Measurements from ENCODE around the gene NTNG2.

NTNG2 gene

GRCh38 chr9:132184124-132184523 is 22.3 kb downstream of the NTNG2 start:
- Histone ChIP-seq H3K9me3 (ENCODE audit: control insufficient read depth in 2 of 2, low read length in 2 of 2) (no peaks in the 10 kb centered on the region), H3K4me1 (ENCODE audit: control insufficient read depth in 2 of 2, insufficient read depth in 2 of 2, low read length in 2 of 2) (no peaks in the 10 kb centered on the region), H3K36me3 (ENCODE audit: control insufficient read depth in 2 of 2, insufficient read depth in 2 of 2, low read length in 2 of 2) (no peaks in the 10 kb centered on the region), H3K9ac (ENCODE audit: low read depth in 1 of 2, low read length in 2 of 2) (no peak overlapping the region), H3K27ac (ENCODE audit: low read depth in 2 of 2, low read length in 2 of 2) (no peak overlapping the region), H3K4me3 (ENCODE audit: low read length in 2 of 2) (no peak overlapping the region), H3K27me3 (ENCODE audit: control insufficient read depth in 2 of 2, insufficient read depth in 2 of 2, low read length in 2 of 2) (peaks cover 2 to 24% of the 10 kb centered on the region in 2 donors)

GRCh38 chr9:132185073-132186009 is 23.5 kb downstream of the NTNG2 start:
- Histone ChIP-seq H3K27me3 (ENCODE audit: control insufficient read depth in 2 of 2, insufficient read depth in 2 of 2, low read length in 2 of 2) (peaks cover 2 to 24% of the 10 kb centered on the region in 2 donors), H3K27ac (ENCODE audit: low read depth in 2 of 2, low read length in 2 of 2) (no peak overlapping the region), H3K4me1 (ENCODE audit: control insufficient read depth in 2 of 2, insufficient read depth in 2 of 2, low read length in 2 of 2) (no peaks in the 10 kb centered on the region)

DNA sequence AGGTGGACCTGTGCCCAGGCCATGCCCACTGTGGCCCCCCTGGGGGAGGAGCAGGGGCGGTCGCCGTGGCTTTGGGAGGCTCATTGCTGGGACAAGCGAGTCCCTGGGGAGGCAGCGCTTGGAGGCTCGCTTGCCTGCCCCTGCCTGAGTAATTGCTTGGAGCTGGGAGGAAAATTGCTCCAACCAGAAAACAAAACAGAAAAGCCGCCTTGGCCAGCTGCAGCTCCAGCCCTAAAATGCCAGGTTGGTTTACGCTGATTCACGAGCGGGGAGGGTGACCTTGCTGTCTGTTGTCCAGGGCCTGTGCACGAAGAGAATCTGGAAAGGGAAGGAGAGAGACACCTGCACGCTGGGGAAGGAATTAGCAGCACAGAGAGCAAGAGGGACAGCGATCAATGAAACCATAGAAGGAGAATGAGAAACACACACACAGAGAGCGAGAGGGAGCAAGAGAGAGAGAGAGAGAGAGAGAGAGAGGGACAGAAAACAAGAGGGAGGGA is 25.3 kb downstream of the NTNG2 start:
- Histone ChIP-seq H3K4me1 (ENCODE audit: control insufficient read depth in 2 of 2, insufficient read depth in 2 of 2, low read length in 2 of 2) (no peaks in the 10 kb centered on the region), H3K27me3 (ENCODE audit: control insufficient read depth in 2 of 2, insufficient read depth in 2 of 2, low read length in 2 of 2) (peaks cover 5 to 24% of the 10 kb centered on the region in 2 donors)

More at GRCh38 chr9:132185073-132186009, 23.5 kb downstream of the NTNG2 start:
- H3K36me3 ChIP-seq (ENCODE audit: control insufficient read depth in 2 of 2, insufficient read depth in 2 of 2, low read length in 2 of 2): no peaks in the 10 kb centered on the region
- H3K4me3 ChIP-seq (ENCODE audit: low read length in 2 of 2): no peak overlapping the region
- no peaks in the 10 kb centered on the region for H3K9me3 ChIP-seq (ENCODE audit: control insufficient read depth in 2 of 2, low read length in 2 of 2)
- no peak overlapping the region for H3K9ac ChIP-seq (ENCODE audit: low read depth in 1 of 2, low read length in 2 of 2)

DNA sequence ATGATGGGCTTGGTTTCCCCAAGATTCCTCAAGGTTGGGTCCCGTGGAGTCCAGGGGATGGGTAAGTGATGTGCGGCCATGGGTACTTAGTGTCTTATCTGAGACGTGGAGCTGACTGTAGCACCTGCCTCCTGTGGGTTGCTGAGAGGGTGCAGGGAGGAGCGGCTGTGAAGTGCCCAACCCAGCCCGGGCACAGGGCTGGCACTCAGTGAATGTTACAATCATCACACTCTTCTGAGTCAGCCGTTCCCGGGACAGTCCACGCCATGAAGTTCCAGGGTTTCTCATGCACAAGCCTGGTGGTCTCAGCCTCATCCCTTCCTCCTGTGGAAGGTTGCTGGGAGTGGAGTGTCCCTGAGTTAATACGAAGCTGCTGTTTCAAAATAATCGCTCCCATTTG is 29.1 kb downstream of the NTNG2 start:
- H3K27me3 ChIP-seq (ENCODE audit: control insufficient read depth in 2 of 2, insufficient read depth in 2 of 2, low read length in 2 of 2): peaks cover 11 to 14% of the 10 kb centered on the region in 2 donors
- no peaks in the 10 kb centered on the region for H3K4me1 ChIP-seq (ENCODE audit: control insufficient read depth in 2 of 2, insufficient read depth in 2 of 2, low read length in 2 of 2)
- no peak overlapping the region for H3K9ac ChIP-seq (ENCODE audit: low read depth in 1 of 2, low read length in 2 of 2)
- H3K4me3 ChIP-seq (ENCODE audit: low read length in 2 of 2): no peak overlapping the region
- H3K27ac ChIP-seq (ENCODE audit: low read depth in 2 of 2, low read length in 2 of 2): no peak overlapping the region
- no peaks in the 10 kb centered on the region for H3K36me3 ChIP-seq (ENCODE audit: control insufficient read depth in 2 of 2, insufficient read depth in 2 of 2, low read length in 2 of 2)
- no peaks in the 10 kb centered on the region for H3K9me3 ChIP-seq (ENCODE audit: control insufficient read depth in 2 of 2, low read length in 2 of 2)

More for the DNA sequence above, 25.3 kb downstream of the NTNG2 start:
- no peak overlapping the region for H3K9ac ChIP-seq (ENCODE audit: low read depth in 1 of 2, low read length in 2 of 2)
- no peaks in the 10 kb centered on the region for H3K36me3 ChIP-seq (ENCODE audit: control insufficient read depth in 2 of 2, insufficient read depth in 2 of 2, low read length in 2 of 2)
- no peak overlapping the region for H3K4me3 ChIP-seq (ENCODE audit: low read length in 2 of 2)
- H3K9me3 ChIP-seq (ENCODE audit: control insufficient read depth in 2 of 2, low read length in 2 of 2): no peaks in the 10 kb centered on the region
- no peak overlapping the region for H3K27ac ChIP-seq (ENCODE audit: low read depth in 2 of 2, low read length in 2 of 2)

DNA sequence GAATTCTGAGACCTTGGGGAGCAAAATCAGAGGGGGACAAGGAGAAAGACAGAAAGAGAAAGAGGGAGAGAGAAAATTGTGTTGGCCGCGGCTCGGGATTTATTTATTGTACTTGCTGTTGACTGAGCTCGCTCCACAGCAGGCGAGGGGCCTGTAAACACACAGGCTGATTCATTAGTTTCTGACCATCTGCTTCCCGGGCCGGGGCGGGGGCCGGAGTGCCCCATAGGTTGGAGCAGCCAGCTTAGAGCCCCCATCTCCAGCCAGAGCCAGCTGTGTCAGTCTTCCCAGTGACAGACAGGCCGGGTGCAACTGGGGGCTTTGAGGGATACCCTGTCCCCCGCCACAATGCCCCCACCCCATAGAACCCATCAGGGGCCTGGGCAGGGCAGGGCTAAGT is 30.9 kb downstream of the NTNG2 start:
- Histone ChIP-seq H3K4me1 (ENCODE audit: control insufficient read depth in 2 of 2, insufficient read depth in 2 of 2, low read length in 2 of 2) (no peaks in the 10 kb centered on the region), H3K9ac (ENCODE audit: low read depth in 1 of 2, low read length in 2 of 2) (no peak overlapping the region), H3K4me3 (ENCODE audit: low read length in 2 of 2) (no peak overlapping the region), H3K9me3 (ENCODE audit: control insufficient read depth in 2 of 2, low read length in 2 of 2) (no peaks in the 10 kb centered on the region), H3K27ac (ENCODE audit: low read depth in 2 of 2, low read length in 2 of 2) (no peak overlapping the region), H3K36me3 (ENCODE audit: control insufficient read depth in 2 of 2, insufficient read depth in 2 of 2, low read length in 2 of 2) (no peaks in the 10 kb centered on the region), H3K27me3 (ENCODE audit: control insufficient read depth in 2 of 2, insufficient read depth in 2 of 2, low read length in 2 of 2) (peaks cover 8 to 9% of the 10 kb centered on the region in 2 donors)

- Histone ChIP-seq H3K9me3 (ENCODE audit: control insufficient read depth in 2 of 2, low read length in 2 of 2) (no peaks in the 10 kb centered on the region), H3K36me3 (ENCODE audit: control insufficient read depth in 2 of 2, insufficient read depth in 2 of 2, low read length in 2 of 2) (no peaks in the 10 kb centered on the region), H3K27me3 (ENCODE audit: control insufficient read depth in 2 of 2, insufficient read depth in 2 of 2, low read length in 2 of 2) (peaks cover under 1 to 9% of the 10 kb centered on the region in 2 donors), H3K4me3 (ENCODE audit: low read length in 2 of 2) (no peak overlapping the region), H3K27ac (ENCODE audit: low read depth in 2 of 2, low read length in 2 of 2) (no peak overlapping the region), H3K9ac (ENCODE audit: low read depth in 1 of 2, low read length in 2 of 2) (no peak overlapping the region), H3K4me1 (ENCODE audit: control insufficient read depth in 2 of 2, insufficient read depth in 2 of 2, low read length in 2 of 2) (no peaks in the 10 kb centered on the region)
These were observed 31.6 kb downstream of the NTNG2 start for GRCh38 chr9:132193227-132194124.

DNA sequence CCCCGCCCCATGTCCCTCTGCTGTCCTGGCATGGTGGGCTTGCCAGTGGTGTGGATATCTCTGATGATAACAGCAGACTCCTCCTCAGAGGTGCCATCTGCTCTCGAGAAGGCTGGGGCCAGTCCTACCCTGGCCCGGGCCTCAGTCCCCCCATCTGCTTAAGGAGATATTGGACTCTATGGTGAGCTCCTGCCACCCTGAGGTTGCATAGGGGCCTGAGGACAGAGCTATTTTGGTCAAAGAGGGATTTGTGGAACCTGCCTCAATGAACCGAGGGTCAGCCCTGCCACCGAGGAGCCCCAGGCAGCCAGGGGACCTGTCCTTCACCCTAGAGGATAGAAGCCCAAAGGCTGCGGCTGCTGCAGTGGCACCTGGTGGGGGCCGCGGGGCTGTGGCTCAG is 32.6 kb downstream of the NTNG2 start:
- H3K9me3 ChIP-seq (ENCODE audit: control insufficient read depth in 2 of 2, low read length in 2 of 2): no peaks in the 10 kb centered on the region
- no peaks in the 10 kb centered on the region for H3K4me1 ChIP-seq (ENCODE audit: control insufficient read depth in 2 of 2, insufficient read depth in 2 of 2, low read length in 2 of 2)
- no peaks in the 10 kb centered on the region for H3K36me3 ChIP-seq (ENCODE audit: control insufficient read depth in 2 of 2, insufficient read depth in 2 of 2, low read length in 2 of 2)
- no peak overlapping the region for H3K27ac ChIP-seq (ENCODE audit: low read depth in 2 of 2, low read length in 2 of 2)
- no peak overlapping the region for H3K4me3 ChIP-seq (ENCODE audit: low read length in 2 of 2)
- peaks cover 0 to 9% of the 10 kb centered on the region in 2 donors for H3K27me3 ChIP-seq (ENCODE audit: control insufficient read depth in 2 of 2, insufficient read depth in 2 of 2, low read length in 2 of 2)
- no peak overlapping the region for H3K9ac ChIP-seq (ENCODE audit: low read depth in 1 of 2, low read length in 2 of 2)

- Histone ChIP-seq H3K36me3 (ENCODE audit: control insufficient read depth in 2 of 2, insufficient read depth in 2 of 2, low read length in 2 of 2) (no peaks in the 10 kb centered on the region), H3K27ac (ENCODE audit: low read depth in 2 of 2, low read length in 2 of 2) (no peak overlapping the region), H3K9me3 (ENCODE audit: control insufficient read depth in 2 of 2, low read length in 2 of 2) (no peaks in the 10 kb centered on the region), H3K9ac (ENCODE audit: low read depth in 1 of 2, low read length in 2 of 2) (no peak overlapping the region), H3K27me3 (ENCODE audit: control insufficient read depth in 2 of 2, insufficient read depth in 2 of 2, low read length in 2 of 2) (peaks cover 0 to 8% of the 10 kb centered on the region in 2 donors), H3K4me1 (ENCODE audit: control insufficient read depth in 2 of 2, insufficient read depth in 2 of 2, low read length in 2 of 2) (no peaks in the 10 kb centered on the region), H3K4me3 (ENCODE audit: low read length in 2 of 2) (no peak overlapping the region)
These were observed 35.5 kb downstream of the NTNG2 start for GRCh38 chr9:132197315-132197714.

DNA sequence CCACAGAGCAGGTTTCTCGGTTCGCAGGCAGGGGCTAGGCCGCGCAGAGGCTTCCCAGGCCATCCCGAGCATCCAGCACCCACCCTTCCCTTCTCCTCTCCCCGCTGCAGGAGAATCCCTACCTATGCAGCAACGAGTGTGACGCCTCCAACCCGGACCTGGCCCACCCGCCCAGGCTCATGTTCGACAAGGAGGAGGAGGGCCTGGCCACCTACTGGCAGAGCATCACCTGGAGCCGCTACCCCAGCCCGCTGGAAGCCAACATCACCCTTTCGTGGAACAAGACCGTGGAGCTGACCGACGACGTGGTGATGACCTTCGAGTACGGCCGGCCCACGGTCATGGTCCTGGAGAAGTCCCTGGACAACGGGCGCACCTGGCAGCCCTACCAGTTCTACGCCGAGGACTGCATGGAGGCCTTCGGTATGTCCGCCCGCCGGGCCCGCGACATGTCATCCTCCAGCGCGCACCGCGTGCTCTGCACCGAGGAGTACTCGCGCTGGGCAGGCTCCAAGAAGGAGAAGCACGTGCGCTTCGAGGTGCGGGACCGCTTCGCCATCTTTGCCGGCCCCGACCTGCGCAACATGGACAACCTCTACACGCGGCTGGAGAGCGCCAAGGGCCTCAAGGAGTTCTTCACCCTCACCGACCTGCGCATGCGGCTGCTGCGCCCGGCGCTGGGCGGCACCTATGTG is 36.1 kb downstream of the NTNG2 start:
- H3K36me3 ChIP-seq (ENCODE audit: control insufficient read depth in 2 of 2, insufficient read depth in 2 of 2, low read length in 2 of 2): no peaks in the 10 kb centered on the region
- peaks cover 2 to 8% of the 10 kb centered on the region in 2 donors for H3K27me3 ChIP-seq (ENCODE audit: control insufficient read depth in 2 of 2, insufficient read depth in 2 of 2, low read length in 2 of 2)
- H3K4me1 ChIP-seq (ENCODE audit: control insufficient read depth in 2 of 2, insufficient read depth in 2 of 2, low read length in 2 of 2): no peaks in the 10 kb centered on the region
- H3K4me3 ChIP-seq (ENCODE audit: low read length in 2 of 2): no peak overlapping the region
- no peak overlapping the region for H3K9ac ChIP-seq (ENCODE audit: low read depth in 1 of 2, low read length in 2 of 2)
- H3K27ac ChIP-seq (ENCODE audit: low read depth in 2 of 2, low read length in 2 of 2): no peak overlapping the region
- no peaks in the 10 kb centered on the region for H3K9me3 ChIP-seq (ENCODE audit: control insufficient read depth in 2 of 2, low read length in 2 of 2)

Measured in mucosa of rectum (tissue), 2 donors.